ENCODE data around the gene SEC23IP. TPM values are rescaled to one million over a fixed set of nuclear protein-coding genes. Genes with fewer than 3 reads are reported as not detected.

SEC23IP gene
- total and polyA plus RNA-seq, 2 donors (not counting 3 experiments of a cell fraction or from before 2014, with no cell fraction given): 30.9 to 83.1 TPM

DNA sequence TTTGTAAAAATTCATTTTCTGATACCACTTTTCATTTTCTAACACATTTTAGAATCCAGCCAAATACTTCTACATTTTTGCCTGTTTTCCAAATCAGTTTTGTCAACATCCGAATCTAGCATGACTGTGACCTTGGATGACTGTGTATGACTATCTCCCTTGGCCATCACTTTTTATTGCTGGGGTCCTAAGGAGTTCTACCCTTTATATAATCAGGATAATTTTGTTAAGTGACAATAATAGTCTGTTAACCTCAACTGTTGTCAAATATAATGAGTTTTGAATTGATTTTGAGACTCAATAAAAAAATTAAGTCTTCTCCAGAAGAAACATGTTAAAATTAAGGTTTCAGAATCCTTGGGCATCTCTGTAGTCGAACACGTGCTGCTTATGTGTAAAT, 53.3 kb downstream of the SEC23IP start:
- no peaks in the 10 kb centered on the region for H4K20me1 ChIP-seq (replicated peaks; ENCODE audit: control insufficient read depth, extremely low read depth, insufficient read depth, low read length)
- no peaks in the 10 kb centered on the region for H3K4me1 ChIP-seq (ENCODE audit: control insufficient read depth, extremely low read depth, insufficient read depth, low read length)
- no peak overlapping the region for H2AFZ ChIP-seq (ENCODE audit: low read depth, low read length)
- no peak for FAIRE-seq
- ChIA-PET POLR2A (no interaction called here), CTCF (no interaction called here)
- DNase-seq (ENCODE audit: low read depth, low spot score): no peak
- no peak overlapping the region for H3K9ac ChIP-seq (replicated peaks; ENCODE audit: extremely low read depth, insufficient read depth, low read length)
- H3K36me3 ChIP-seq (ENCODE audit: control insufficient read depth in 2 of 2, extremely low read depth in 1 of 2, insufficient read depth in 2 of 2, low read length in 2 of 2): peaks cover 2 to 10% of the 10 kb centered on the region in 2 experiments
- H3K79me2 ChIP-seq (ENCODE audit: control insufficient read depth, insufficient read depth, low read length): no peaks in the 10 kb centered on the region
- H3K4me2 ChIP-seq (ENCODE audit: insufficient read depth, low read length): no peak overlapping the region
- TF ChIP-seq, protein P1, sequence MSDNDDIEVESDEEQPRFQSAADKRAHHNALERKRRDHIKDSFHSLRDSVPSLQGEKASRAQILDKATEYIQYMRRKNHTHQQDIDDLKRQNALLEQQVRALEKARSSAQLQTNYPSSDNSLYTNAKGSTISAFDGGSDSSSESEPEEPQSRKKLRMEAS (IDR thresholded peaks at IDR 0.05; ENCODE audit: insufficient read depth, insufficient read length): no peak
- TF ChIP-seq POLR2A (IDR thresholded peaks at IDR 0.05; ENCODE audit: low read depth, low read length) (no peak), FOS (IDR thresholded peaks at IDR 0.05; ENCODE audit: borderline replicate concordance, insufficient read depth, low read length) (no peak), POLR2AphosphoS5 (IDR thresholded peaks at IDR 0.05; ENCODE audit: insufficient read depth, low read depth, low read length) (no peak), MYC (IDR thresholded peaks at IDR 0.05; ENCODE audit: low read depth, low read length) (no peak), EZH2 (IDR thresholded peaks at IDR 0.05; ENCODE audit: borderline replicate concordance, low read depth, low read length, severe bottlenecking) (no peak), JUN (IDR thresholded peaks at IDR 0.05; ENCODE audit: borderline replicate concordance, insufficient read depth, insufficient read length, low read depth) (no peak), GATA2 (IDR thresholded peaks at IDR 0.05; ENCODE audit: insufficient read depth, insufficient read length, low read depth, low read length) (no peak)
- TF ChIP-seq, protein P2, sequence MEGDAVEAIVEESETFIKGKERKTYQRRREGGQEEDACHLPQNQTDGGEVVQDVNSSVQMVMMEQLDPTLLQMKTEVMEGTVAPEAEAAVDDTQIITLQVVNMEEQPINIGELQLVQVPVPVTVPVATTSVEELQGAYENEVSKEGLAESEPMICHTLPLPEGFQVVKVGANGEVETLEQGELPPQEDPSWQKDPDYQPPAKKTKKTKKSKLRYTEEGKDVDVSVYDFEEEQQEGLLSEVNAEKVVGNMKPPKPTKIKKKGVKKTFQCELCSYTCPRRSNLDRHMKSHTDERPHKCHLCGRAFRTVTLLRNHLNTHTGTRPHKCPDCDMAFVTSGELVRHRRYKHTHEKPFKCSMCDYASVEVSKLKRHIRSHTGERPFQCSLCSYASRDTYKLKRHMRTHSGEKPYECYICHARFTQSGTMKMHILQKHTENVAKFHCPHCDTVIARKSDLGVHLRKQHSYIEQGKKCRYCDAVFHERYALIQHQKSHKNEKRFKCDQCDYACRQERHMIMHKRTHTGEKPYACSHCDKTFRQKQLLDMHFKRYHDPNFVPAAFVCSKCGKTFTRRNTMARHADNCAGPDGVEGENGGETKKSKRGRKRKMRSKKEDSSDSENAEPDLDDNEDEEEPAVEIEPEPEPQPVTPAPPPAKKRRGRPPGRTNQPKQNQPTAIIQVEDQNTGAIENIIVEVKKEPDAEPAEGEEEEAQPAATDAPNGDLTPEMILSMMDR (IDR thresholded peaks at IDR 0.05; ENCODE audit: extremely low read depth in 1 of 2, insufficient read depth in 1 of 2, low read depth in 1 of 2, low read length in 2 of 2): no peak
- H3K9me1 ChIP-seq (replicated peaks; ENCODE audit: control insufficient read depth, extremely low read depth, insufficient read depth, low read length): no peaks in the 10 kb centered on the region
- no peak overlapping the region for H3K4me3 ChIP-seq (replicated peaks in 1 of 3; ENCODE audit: insufficient read depth in 1 of 3, low read depth in 1 of 3, low read length in 3 of 3)
- no peak overlapping the region for H3K27ac ChIP-seq (ENCODE audit: insufficient read depth, low read depth, low read length)
- dilution Hi-C loops (cut with MboI; ENCODE audit: extremely low pct_ligation_motif_present, low sequenced_read_pairs) (no loop called here), intact Hi-C loops (cut with micrococcal nuclease) (no loop called here)
- no peaks in the 10 kb centered on the region for H3K9me3 ChIP-seq (replicated peaks; ENCODE audit: control insufficient read depth, insufficient read depth, low read length)
- no peaks in the 10 kb centered on the region for H3K27me3 ChIP-seq (ENCODE audit: control insufficient read depth in 2 of 2, insufficient read depth in 2 of 2, low read length in 2 of 2)
- BruUV-seq (replicated peaks): no TSS peak

All from endothelial cell of umbilical vein (primary cell).